ENCODE data around the gene WNK2.
A peak's percentile ranks its signal among the peaks of the same experiment; 100 is the strongest.
"Not testable (repeated sequence)": the region's sequence is repeated elsewhere in the genome, so short reads cannot be mapped to it uniquely, and the experiment has no call there.

Gene WNK2

GRCh38 chr9:93365427-93366118 is 181.6 kb downstream of the WNK2 start:
- Histone ChIP-seq H3K9ac (no peak overlapping the region), H4K20me1 (no peaks in the 10 kb centered on the region), H3K27me3 (no peaks in the 10 kb centered on the region), H3K27ac (no peak overlapping the region), H3K9me3 (peaks cover 24% of the 10 kb centered on the region), H3K4me3 (no peak overlapping the region), H3K36me3 (no peaks in the 10 kb centered on the region), H3K4me1 (peaks cover 13% of the 10 kb centered on the region), H3K4me2 (peak overlapping the region; percentile 53)
- no peak for TF ChIP-seq Cebpa-rat (IDR thresholded peaks at IDR 0.05)

GRCh38 chr9:93366119-93366447 is 182.1 kb downstream of the WNK2 start:
- Histone ChIP-seq H3K27ac (no peak overlapping the region), H3K9me3 (peaks cover 20% of the 10 kb centered on the region), H3K4me3 (no peak overlapping the region), H3K4me1 (peaks cover 13% of the 10 kb centered on the region), H3K4me2 (peak overlapping the region; percentile 53), H3K36me3 (no peaks in the 10 kb centered on the region), H4K20me1 (no peaks in the 10 kb centered on the region), H3K27me3 (no peaks in the 10 kb centered on the region; the same call in 1 of the 2 replicates), H3K9ac (no peak overlapping the region)
- no peak for TF ChIP-seq Cebpa-rat (IDR thresholded peaks at IDR 0.05)

GRCh38 chr9:93366486-93366885 is 182.5 kb downstream of the WNK2 start:
- H3K27me3 ChIP-seq, H3K27ac ChIP-seq, H3K4me3 ChIP-seq, H3K9ac ChIP-seq, H4K20me1 ChIP-seq, H3K36me3 ChIP-seq: not testable (repeated sequence)
- Histone ChIP-seq H3K9me3 (peaks cover 18% of the 10 kb centered on the region), H3K4me2 (peak overlapping the region; percentile 53), H3K4me1 (peaks cover 13% of the 10 kb centered on the region)

- TF ChIP-seq Cebpa-rat (IDR thresholded peaks at IDR 0.05) = no peak
- Histone ChIP-seq H4K20me1 (no peaks in the 10 kb centered on the region), H3K4me1 (peaks cover 13% of the 10 kb centered on the region), H3K27ac (no peak overlapping the region), H3K4me3 (no peak overlapping the region), H3K9ac (no peak overlapping the region), H3K36me3 (no peaks in the 10 kb centered on the region), H3K27me3 (no peaks in the 10 kb centered on the region; the same call in 1 of the 2 replicates), H3K9me3 (0 out of 2 replicates have a peak, but pooled peaks cover 4% of the 10 kb centered on the region), H3K4me2 (no peak overlapping the region)
These were observed 184.5 kb downstream of the WNK2 start for GRCh38 chr9:93368437-93368836.

GRCh38 chr9:93369686-93370085 is 185.7 kb downstream of the WNK2 start:
- Histone ChIP-seq H3K4me3 (no peak overlapping the region), H3K27me3 (no peaks in the 10 kb centered on the region; the same call in 1 of the 2 replicates), H3K9ac (no peak overlapping the region), H3K36me3 (no peaks in the 10 kb centered on the region), H3K9me3 (0 out of 2 replicates have a peak, but pooled peaks cover 4% of the 10 kb centered on the region), H3K4me2 (no peak overlapping the region), H3K4me1 (peaks cover 13% of the 10 kb centered on the region), H4K20me1 (no peaks in the 10 kb centered on the region), H3K27ac (no peak overlapping the region)
- TF ChIP-seq Cebpa-rat (IDR thresholded peaks at IDR 0.05) = no peak
